Loucy (cell line): ENCODE measurements around the gene PEMT.

Experiments used
- H2AFZ ChIP-seq: fragments of 200-600 bp; sonication (generic); 2 replicates; pipeline ENCODE4 v1.6.0; 2016; ENCODE audit warnings: antibody characterized with exemption, mild to moderate bottlenecking, low read length, moderate library complexity
- H3F3A ChIP-seq: fragments of 200-600 bp; 2 replicates; pipeline ENCODE4 v1.6.0; 2016; ENCODE audit warnings: antibody characterized with exemption, low read depth, mild to moderate bottlenecking
- H3K27me3 ChIP-seq: fragments of 200-600 bp; sonication (generic); 2 replicates; pipeline ENCODE4 v1.6.1; 2014; ENCODE audit warnings: low read length, mild to moderate bottlenecking; ENCODE audit not compliant: insufficient read depth, poor library complexity, severe bottlenecking
- H3K36me3 ChIP-seq: fragments of 200-600 bp; sonication (generic); 2 replicates; pipeline ENCODE4 v1.6.1; 2016; ENCODE audit warnings: low read length; ENCODE audit not compliant: insufficient read depth
- H3K4me1 ChIP-seq: fragments of 200-600 bp; sonication (generic); 2 replicates; pipeline ENCODE4 v1.5.1; 2014; ENCODE audit warnings: low read length, mild to moderate bottlenecking; ENCODE audit not compliant: insufficient read depth, poor library complexity, severe bottlenecking
- H3K4me2 ChIP-seq: fragments of 200-600 bp; sonication (generic); 2 replicates; pipeline ENCODE4 v1.6.0; 2014; ENCODE audit warnings: antibody characterized with exemption, low read length, low read depth, mild to moderate bottlenecking; ENCODE audit not compliant: poor library complexity, severe bottlenecking
- H3K4me3 ChIP-seq: fragments of 200-600 bp; sonication (generic); 2 replicates; pipeline ENCODE4 v1.5.1; 2014; ENCODE audit warnings: low read length, mild to moderate bottlenecking, mixed read lengths; ENCODE audit not compliant: poor library complexity, severe bottlenecking
- H3K79me2 ChIP-seq: fragments of 200-600 bp; sonication (generic); 2 replicates; pipeline ENCODE4 v1.6.1; 2014; ENCODE audit warnings: low read length; ENCODE audit not compliant: insufficient read depth
- H3K9ac ChIP-seq: fragments of 200-600 bp; sonication (generic); 2 replicates; pipeline ENCODE4 v1.6.0; 2014; ENCODE audit warnings: mild to moderate bottlenecking, low read depth, low read length, moderate library complexity; ENCODE audit not compliant: poor library complexity, severe bottlenecking
- H3K9me2 ChIP-seq: fragments of 200-600 bp; sonication (generic); replicated peaks from 2 replicates; pipeline ENCODE4 v1.6.1; 2016; ENCODE audit warnings: low read depth, low read length, mixed read lengths
- H3K9me3 ChIP-seq: fragments of 200-600 bp; sonication (generic); 2 replicates; pipeline ENCODE4 v1.6.1; 2014; ENCODE audit warnings: mild to moderate bottlenecking, antibody characterized with exemption, low read length, low read depth; ENCODE audit not compliant: insufficient read depth
- H4K20me1 ChIP-seq: fragments of 200-600 bp; sonication (generic); 2 replicates; pipeline ENCODE4 v1.6.0; 2014; ENCODE audit warnings: antibody characterized with exemption, low read length, mild to moderate bottlenecking; ENCODE audit not compliant: insufficient read depth, poor library complexity, severe bottlenecking
- EZH2phosphoT487 ChIP-seq: fragments of 200-600 bp; IDR thresholded peaks from 2 replicates; pipeline ENCODE4 v1.6.1; 2018; ENCODE audit warnings: antibody characterized with exemption, mild to moderate bottlenecking, moderate library complexity, borderline replicate concordance
- TF ChIP-seq, protein P1 (sequence below): fragments of 200-600 bp; sonication (generic); conservative IDR thresholded peaks from 2 replicates; pipeline ENCODE4 v1.5.1; 2014; ENCODE audit warnings: mild to moderate bottlenecking, antibody characterized with exemption, low read length

Gene PEMT

GRCh38 chr17:17508646-17509591 is 82.6 kb downstream of the PEMT start:
- no peak overlapping the region for H3K9ac ChIP-seq
- no peaks in the 10 kb centered on the region for H3K27me3 ChIP-seq
- H3K9me2 ChIP-seq, result no peaks in the 10 kb centered on the region
- H3K36me3 ChIP-seq, result no peaks in the 10 kb centered on the region
- no peaks in the 10 kb centered on the region for H3K79me2 ChIP-seq
- peaks cover 15% of the 10 kb centered on the region for H3K4me1 ChIP-seq
- no peaks in the 10 kb centered on the region for H3K9me3 ChIP-seq
- H3K4me2 ChIP-seq, result no peak overlapping the region
- H2AFZ ChIP-seq, result no peak overlapping the region
- H4K20me1 ChIP-seq, result no peaks in the 10 kb centered on the region
- no peak overlapping the region for H3K4me3 ChIP-seq
- H3F3A ChIP-seq, result no peaks in the 10 kb centered on the region
- TF ChIP-seq, protein P1, sequence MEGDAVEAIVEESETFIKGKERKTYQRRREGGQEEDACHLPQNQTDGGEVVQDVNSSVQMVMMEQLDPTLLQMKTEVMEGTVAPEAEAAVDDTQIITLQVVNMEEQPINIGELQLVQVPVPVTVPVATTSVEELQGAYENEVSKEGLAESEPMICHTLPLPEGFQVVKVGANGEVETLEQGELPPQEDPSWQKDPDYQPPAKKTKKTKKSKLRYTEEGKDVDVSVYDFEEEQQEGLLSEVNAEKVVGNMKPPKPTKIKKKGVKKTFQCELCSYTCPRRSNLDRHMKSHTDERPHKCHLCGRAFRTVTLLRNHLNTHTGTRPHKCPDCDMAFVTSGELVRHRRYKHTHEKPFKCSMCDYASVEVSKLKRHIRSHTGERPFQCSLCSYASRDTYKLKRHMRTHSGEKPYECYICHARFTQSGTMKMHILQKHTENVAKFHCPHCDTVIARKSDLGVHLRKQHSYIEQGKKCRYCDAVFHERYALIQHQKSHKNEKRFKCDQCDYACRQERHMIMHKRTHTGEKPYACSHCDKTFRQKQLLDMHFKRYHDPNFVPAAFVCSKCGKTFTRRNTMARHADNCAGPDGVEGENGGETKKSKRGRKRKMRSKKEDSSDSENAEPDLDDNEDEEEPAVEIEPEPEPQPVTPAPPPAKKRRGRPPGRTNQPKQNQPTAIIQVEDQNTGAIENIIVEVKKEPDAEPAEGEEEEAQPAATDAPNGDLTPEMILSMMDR, result no peak
- no peak for TF ChIP-seq EZH2phosphoT487

GRCh38 chr17:17508019-17508535 is 83.4 kb downstream of the PEMT start:
- TF ChIP-seq EZH2phosphoT487, result no peak
- TF ChIP-seq, protein P1, result no peak
- no peaks in the 10 kb centered on the region for H4K20me1 ChIP-seq
- H2AFZ ChIP-seq, result no peak overlapping the region
- H3F3A ChIP-seq, result no peaks in the 10 kb centered on the region
- H3K79me2 ChIP-seq, result no peaks in the 10 kb centered on the region
- H3K9me3 ChIP-seq, result no peaks in the 10 kb centered on the region
- H3K9me2 ChIP-seq, result no peaks in the 10 kb centered on the region
- H3K4me1 ChIP-seq, result peaks cover 15% of the 10 kb centered on the region
- H3K9ac ChIP-seq, result no peak overlapping the region
- no peak overlapping the region for H3K4me3 ChIP-seq
- H3K27me3 ChIP-seq, result no peaks in the 10 kb centered on the region
- no peak overlapping the region for H3K4me2 ChIP-seq
- H3K36me3 ChIP-seq, result no peaks in the 10 kb centered on the region

- no peak overlapping the region for H3K9ac ChIP-seq
- no peaks in the 10 kb centered on the region for H3K9me3 ChIP-seq
- H3F3A ChIP-seq, result no peaks in the 10 kb centered on the region
- no peaks in the 10 kb centered on the region for H4K20me1 ChIP-seq
- H3K4me3 ChIP-seq, result no peak overlapping the region
- no peaks in the 10 kb centered on the region for H3K27me3 ChIP-seq
- no peak for TF ChIP-seq EZH2phosphoT487
- no peak overlapping the region for H2AFZ ChIP-seq
- H3K79me2 ChIP-seq, result no peaks in the 10 kb centered on the region
- no peaks in the 10 kb centered on the region for H3K36me3 ChIP-seq
- H3K9me2 ChIP-seq, result no peaks in the 10 kb centered on the region
- H3K4me1 ChIP-seq, result peaks cover 15% of the 10 kb centered on the region
- H3K4me2 ChIP-seq, result no peak overlapping the region
Measured at GRCh38 chr17:17507465-17508011, 84.0 kb downstream of the PEMT start.
